Measurements from ENCODE around the gene NSD1. TPM values are rescaled to one million over a fixed set of nuclear protein-coding genes. Genes with fewer than 3 reads are reported as not detected.

The NSD1 gene
- total and polyA plus RNA-seq, 2 of the 8 experiments (the other 6 are each of a cell fraction or from before 2014, with no cell fraction given) = 22.8 to 168 TPM

GRCh38 chr5:177131352-177132135 is 2.0 kb upstream of the NSD1 start (continued):
- TF ChIP-seq E2F6 (IDR thresholded peaks at IDR 0.05) (peak; percentile 76), SRF (IDR thresholded peaks at IDR 0.05; ENCODE audit: low read depth, low read length) (no peak), TCF12 (IDR thresholded peaks at IDR 0.05; ENCODE audit: low read depth, low read length) (no peak), KDM1A (IDR thresholded peaks at IDR 0.05; ENCODE audit: borderline replicate concordance, low read length) (no peak), SIN3A (conservative IDR thresholded peaks at IDR 0.05 in 1 of 2, IDR thresholded peaks at IDR 0.05 in 1 of 2; ENCODE audit: low read depth in 1 of 2, low read length in 2 of 2) (peak in 1 of 2 experiments; percentile 65; a peak in 2 of 4 replicates), SIX5 (IDR thresholded peaks at IDR 0.05; ENCODE audit: low read depth, low read length) (no peak)
